Psoas muscle (tissue), 8 donors: ENCODE data around the gene ADORA2A. TPM values are rescaled to one million over a fixed set of nuclear protein-coding genes. Genes with fewer than 3 reads are reported as not detected.

ENCODE experiments used
- ATAC-seq, 4 donors: fragments of 200-7000 bp; cut with Tn5 transposase; one replicate each; pipeline ENCODE4 v1.9.1; 2020; ENCODE audit warnings: moderate library complexity in 3 of 4, mild to moderate bottlenecking in 2 of 4
- DNase-seq, 2 donors: peaks; one replicate each; pipeline ENCODE4 v3.0.0-alpha.2; 2020
- H3K27ac ChIP-seq: fragments of 200-600 bp; one replicate; pipeline ENCODE4 v1.8.0; 2022
- H3K27me3 ChIP-seq, 3 donors: fragments of 200-600 bp in 1 of 3; one replicate each; pipeline versions ENCODE4 v1.6.1 to v1.8.0; 2013 to 2022; ENCODE audit warnings: low read length in 2 of 3, mild to moderate bottlenecking in 2 of 3, moderate library complexity in 1 of 3; ENCODE audit not compliant: insufficient read depth in 3 of 3
- H3K36me3 ChIP-seq, 2 donors: fragments of 200-600 bp in 1 of 2; one replicate each; pipeline versions ENCODE4 v1.6.1 to v1.8.0; 2013 to 2022; ENCODE audit warnings: low read depth in 1 of 2, mild to moderate bottlenecking in 1 of 2, moderate library complexity in 1 of 2; ENCODE audit not compliant: insufficient read depth in 1 of 2
- H3K4me1 ChIP-seq: fragments of 200-600 bp; one replicate; pipeline ENCODE4 v1.8.0; 2022
- H3K4me3 ChIP-seq: fragments of 200-600 bp; one replicate; pipeline ENCODE4 v1.8.0; 2022; ENCODE audit warnings: mild to moderate bottlenecking
- H3K9me3 ChIP-seq: fragments of 200-600 bp; one replicate; pipeline ENCODE4 v1.8.0; 2022
- WGBS, 3 donors: extraction: QIAGEN DNeasy Blood & Tissue Kit; methylation state at CpG; one replicate each; pipeline versions ENCODE4 v1.1.6 to v1.1.7; 2013; 5-methylcytosine and 5-hydroxymethylcytosine counted together
- intact Hi-C, 2 donors: fragments of 100-400 bp; cut with DNase I; formaldehyde crosslinking; loops; one replicate each; pipeline versions ENCODE4 v1.11.0 to v1.14.2; 2022
- polyA plus RNA-seq, 3 donors: library from polyadenylated mRNA; stranded (reverse); fragments of 200-250 nt; gene quantifications; one replicate each; pipeline ENCODE4 v1.2.3, GENCODE V29; 2013
- total RNA-seq, 4 donors: library from RNA; stranded (reverse); fragmentation: NEBNext Ultra II Directional in 2 of 4; extraction: Animal tissue kit (Norgen Biotek cat#: 25700) in 2 of 4; gene quantifications; one replicate each; pipeline versions ENCODE4 v1.2.1 to v1.2.4, GENCODE V29; 2021 to 2023
- TF ChIP-seq, protein P1 (sequence below): fragments of 200-600 bp; IDR thresholded peaks from one replicate; pipeline ENCODE4 v1.8.0; 2022; ENCODE audit warnings: antibody characterized with exemption
- donor health status: healthy with polysubstance abuse.
- donor health status: DM: no; HTN: no; CAD: no; lungs with moderate emphysema.
- donor health status: Bipolar disorder and iron deficiency.
- donor health status: healthy.
- donor health status: DM: yes; HTN: yes; CAD: no.
- donor health status: DM: no; HTN: no; CAD: no.
- donor health status: DM: no; HTN: no; CAD: no.
- donor health status: DM: yes; HTN: yes; CAD: no.

The ADORA2A gene
- total and polyA plus RNA-seq, 7 donors, result 0.97 to 2.4 (median 1.7) TPM

DNA sequence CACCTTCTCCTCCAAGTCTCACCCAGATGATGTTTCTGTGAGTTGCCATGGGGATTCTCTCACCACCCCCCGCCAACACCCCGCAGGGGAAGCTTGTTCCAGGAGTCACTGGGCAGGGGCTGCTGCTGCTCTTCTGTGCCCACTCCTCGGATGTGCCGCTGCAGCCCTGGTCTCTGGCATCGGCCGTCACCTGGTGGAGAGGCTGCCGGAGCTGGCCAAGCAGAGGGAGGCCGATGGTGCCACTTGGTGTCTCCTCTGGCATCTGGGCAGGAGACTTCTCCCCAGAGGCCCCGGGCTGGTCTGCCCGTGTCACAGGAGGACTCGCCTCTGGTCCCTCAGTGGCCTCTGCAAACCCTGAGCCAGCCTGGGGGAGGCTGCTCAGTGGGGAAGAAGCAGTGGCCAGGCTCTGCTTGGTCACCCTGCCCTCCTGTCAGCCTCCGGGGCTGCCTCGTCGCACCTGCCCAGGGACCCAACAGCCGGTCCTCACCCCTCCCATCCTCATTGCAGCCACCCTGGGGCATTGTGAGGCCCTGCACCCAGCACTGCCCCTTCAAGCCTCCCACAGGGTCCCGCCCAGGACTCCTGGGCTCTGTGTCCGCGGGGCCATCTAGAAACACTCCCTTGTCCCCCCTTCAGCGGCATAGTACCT, 424 bp upstream of the ADORA2A start:
- Histone ChIP-seq H3K4me3 (no peak overlapping the region), H3K9me3 (no peaks in the 10 kb centered on the region), H3K27me3 (peaks cover 0 to 10% (median 4%) of the 10 kb centered on the region in 3 donors), H3K27ac (no peak overlapping the region), H3K4me1 (peaks cover 3% of the 10 kb centered on the region), H3K36me3 (no peaks in the 10 kb centered on the region)
- DNase-seq (peak in 1 of 2 donors; percentile 34), ATAC-seq (no peak)
- intact Hi-C loops, result loop anchor here (2.0 to 10.0 kb wide), 2 partner anchors 96 to 328 kb away; no protein-coding TSS in a partner anchor
- 91 to 94% (median 91%) methylated on average over 17 to 19 of the region's 19 CpGs for WGBS, 3 donors
- TF ChIP-seq, protein P1, sequence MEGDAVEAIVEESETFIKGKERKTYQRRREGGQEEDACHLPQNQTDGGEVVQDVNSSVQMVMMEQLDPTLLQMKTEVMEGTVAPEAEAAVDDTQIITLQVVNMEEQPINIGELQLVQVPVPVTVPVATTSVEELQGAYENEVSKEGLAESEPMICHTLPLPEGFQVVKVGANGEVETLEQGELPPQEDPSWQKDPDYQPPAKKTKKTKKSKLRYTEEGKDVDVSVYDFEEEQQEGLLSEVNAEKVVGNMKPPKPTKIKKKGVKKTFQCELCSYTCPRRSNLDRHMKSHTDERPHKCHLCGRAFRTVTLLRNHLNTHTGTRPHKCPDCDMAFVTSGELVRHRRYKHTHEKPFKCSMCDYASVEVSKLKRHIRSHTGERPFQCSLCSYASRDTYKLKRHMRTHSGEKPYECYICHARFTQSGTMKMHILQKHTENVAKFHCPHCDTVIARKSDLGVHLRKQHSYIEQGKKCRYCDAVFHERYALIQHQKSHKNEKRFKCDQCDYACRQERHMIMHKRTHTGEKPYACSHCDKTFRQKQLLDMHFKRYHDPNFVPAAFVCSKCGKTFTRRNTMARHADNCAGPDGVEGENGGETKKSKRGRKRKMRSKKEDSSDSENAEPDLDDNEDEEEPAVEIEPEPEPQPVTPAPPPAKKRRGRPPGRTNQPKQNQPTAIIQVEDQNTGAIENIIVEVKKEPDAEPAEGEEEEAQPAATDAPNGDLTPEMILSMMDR, result no peak

DNA sequence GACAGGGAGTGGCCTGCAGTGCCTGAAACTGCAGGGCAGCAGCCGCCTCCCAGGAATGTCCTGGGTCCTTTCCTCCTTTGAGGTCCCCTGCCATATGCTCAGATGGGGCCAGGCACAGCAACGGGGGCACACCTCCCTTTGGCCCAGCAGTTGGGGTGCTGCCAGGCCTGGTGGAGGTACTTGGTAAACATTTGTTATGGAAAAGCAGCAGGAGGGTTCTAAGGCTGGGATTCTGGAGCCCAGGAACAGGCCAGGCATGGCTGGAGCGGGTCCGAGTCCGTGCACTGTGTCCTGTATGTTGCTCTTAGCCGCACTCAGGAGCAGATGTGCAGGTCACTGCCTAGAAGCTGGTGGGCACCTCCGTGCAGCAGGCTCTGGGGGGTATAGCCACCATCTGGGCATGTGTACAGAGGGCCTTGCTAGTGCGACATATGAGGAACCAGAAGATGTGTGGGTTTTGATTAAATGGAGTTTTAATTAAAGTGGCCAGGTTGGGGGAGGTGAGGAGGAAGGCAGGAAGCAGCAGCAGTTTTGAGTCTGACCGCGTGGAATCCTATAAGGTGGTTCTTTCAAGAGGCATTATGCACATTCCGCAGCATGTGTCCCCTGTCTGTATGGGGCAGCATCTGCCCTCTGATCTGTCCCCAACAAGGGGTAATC, 1.5 kb downstream of the ADORA2A start:
- Histone ChIP-seq H3K27me3 (peaks cover 0 to 10% (median 4%) of the 10 kb centered on the region in 3 donors), H3K27ac (no peak overlapping the region), H3K36me3 (no peaks in the 10 kb centered on the region), H3K9me3 (no peaks in the 10 kb centered on the region), H3K4me1 (no peaks in the 10 kb centered on the region), H3K4me3 (no peak overlapping the region)
- DNase-seq (peak in 1 of 2 donors; percentile 18), ATAC-seq (no peak)
- intact Hi-C loops, result loop anchor here in 1 of 2 donors (10.0 kb wide), 1 partner anchor 326 kb away; no protein-coding TSS in a partner anchor
- TF ChIP-seq, protein P1, result no peak
- WGBS, 3 donors, result 77 to 80% (median 79%) methylated on average over 11 of the region's 11 CpGs

DNA sequence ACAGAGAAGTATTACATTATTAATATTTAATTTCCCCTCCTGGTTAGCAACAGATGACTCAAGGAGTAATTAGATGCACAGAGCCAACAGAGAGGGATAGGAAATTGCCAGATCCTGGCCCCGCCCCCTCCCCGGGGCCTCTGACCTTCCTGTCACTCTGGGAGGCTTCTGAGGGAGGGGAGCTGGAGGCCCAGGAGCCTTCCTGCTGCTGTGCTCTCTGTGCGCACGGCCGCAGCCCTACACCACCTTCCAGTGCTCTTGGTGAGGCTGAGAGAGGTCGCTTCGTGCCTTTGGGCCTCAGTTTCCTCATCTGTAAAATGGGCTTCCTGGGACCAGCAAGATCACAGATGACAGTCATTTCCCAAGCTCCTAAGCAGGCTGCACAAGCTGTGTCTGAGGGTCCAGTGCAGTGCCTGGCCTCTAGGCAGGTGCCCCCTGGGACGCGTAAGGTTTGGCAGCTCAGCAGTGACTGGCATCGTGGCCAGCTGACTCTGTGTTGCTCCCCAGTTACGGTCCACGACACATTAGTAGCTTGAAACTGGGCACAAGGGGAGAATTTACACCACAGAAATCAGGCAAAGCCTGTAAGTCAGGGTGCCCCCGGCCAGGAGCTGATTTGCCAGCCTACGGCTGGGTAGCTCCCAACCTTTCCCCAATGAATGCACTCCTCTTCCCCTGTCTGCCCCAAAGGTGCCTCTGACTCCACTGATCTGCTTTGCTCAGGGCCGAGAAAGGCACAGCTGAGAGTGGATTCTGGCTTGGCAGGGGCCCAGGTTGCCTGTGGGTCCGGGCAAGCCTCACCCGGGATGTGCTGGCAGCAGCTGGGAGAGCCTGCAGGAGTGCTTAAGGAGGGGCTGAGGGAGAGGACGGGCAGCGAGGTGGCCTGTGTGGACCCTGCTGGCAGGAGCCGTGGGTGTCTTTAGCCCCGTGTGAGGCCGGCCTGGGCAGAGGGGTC, 2.3 kb downstream of the ADORA2A start:
- Histone ChIP-seq H3K4me1 (no peaks in the 10 kb centered on the region), H3K27me3 (peaks cover 0 to 2% (median 0%) of the 10 kb centered on the region in 3 donors), H3K4me3 (no peak overlapping the region), H3K36me3 (no peaks in the 10 kb centered on the region), H3K27ac (no peak overlapping the region), H3K9me3 (no peaks in the 10 kb centered on the region)
- intact Hi-C loops, result loop anchor here in 1 of 2 donors (10.0 kb wide), 1 partner anchor 325 kb away; no protein-coding TSS in a partner anchor
- 54 to 69% (median 55%) methylated on average over 19 to 22 of the region's 22 CpGs for WGBS, 3 donors
- DNase-seq (peak in 1 of 2 donors; percentile 68), ATAC-seq (peak in 3 of 4 donors; percentile 14 to 46 (median 39))
- TF ChIP-seq, protein P1, result no peak

DNA sequence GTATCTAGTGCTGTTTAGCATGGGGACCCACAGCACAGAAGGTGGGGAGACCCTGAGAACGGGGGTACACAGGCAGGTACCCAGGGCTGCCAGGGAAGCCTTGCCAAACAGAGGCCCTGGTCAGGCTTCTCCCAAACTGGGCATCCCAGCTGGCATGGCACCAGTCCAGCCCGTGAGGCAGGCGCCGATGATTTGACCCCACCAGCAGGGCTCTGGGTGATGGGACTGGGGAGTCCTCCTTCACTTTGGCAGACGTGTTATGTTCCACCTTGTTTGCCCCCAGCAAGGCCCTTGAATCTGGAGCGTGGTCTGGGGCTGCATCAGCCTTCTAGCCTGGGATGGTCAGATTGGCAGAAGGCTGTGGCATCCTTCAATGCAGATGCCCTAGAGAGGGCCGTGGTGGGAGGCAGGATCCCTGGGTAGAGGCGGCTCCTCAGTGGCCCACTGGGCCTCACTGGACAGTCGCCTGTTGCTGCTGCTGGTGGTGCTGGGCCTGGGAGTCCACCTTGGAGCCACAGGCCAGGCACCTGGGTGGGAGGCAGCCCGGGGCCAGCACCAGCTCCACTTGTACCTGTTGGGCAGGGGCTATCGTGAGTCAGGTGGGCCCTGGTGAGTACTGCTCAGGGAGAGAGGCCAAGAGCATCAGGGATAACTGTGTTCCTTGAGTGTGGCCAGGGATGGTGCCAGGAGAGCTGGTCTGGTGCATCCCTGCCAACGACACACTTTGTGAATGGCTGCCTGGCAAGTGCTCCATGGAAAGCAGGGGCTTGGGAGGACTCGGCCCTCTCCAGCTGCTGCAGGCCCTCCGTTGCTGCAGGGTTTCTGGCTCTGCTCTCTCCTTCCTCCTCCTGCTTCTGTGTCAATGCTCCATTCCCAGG, 3.3 kb downstream of the ADORA2A start:
- Histone ChIP-seq H3K4me1 (no peaks in the 10 kb centered on the region), H3K36me3 (no peaks in the 10 kb centered on the region), H3K27ac (no peak overlapping the region), H3K27me3 (no peaks in the 10 kb centered on the region), H3K9me3 (no peaks in the 10 kb centered on the region), H3K4me3 (no peak overlapping the region)
- TF ChIP-seq, protein P1, result no peak
- intact Hi-C loops, result no loop called here
- ATAC-seq (no peak), DNase-seq (peak in 1 of 2 donors; percentile 53)
- 64 to 72% (median 68%) methylated on average over 14 of the region's 14 CpGs for WGBS, 3 donors
